Stimulated activated CD8-positive, alpha-beta memory T cell treated with anti-CD3 and anti-CD28 coated beads, Interleukin-2, amount 100 ng/mL, for 1 hour (primary cell): ENCODE data around the gene C4orf17.

Experiments
- DNase-seq, 2 donors: peaks; one replicate each; pipeline ENCODE4 v3.0.0-alpha.2; 2020; ENCODE audit warnings: low read depth in 2 of 2

The C4orf17 gene

GRCh38 chr4:99536848-99537247, 26.0 kb downstream of the C4orf17 start:
- no peak for DNase-seq

- DNase-seq, result no peak
Observed at GRCh38 chr4:99537674-99538073, 26.9 kb downstream of the C4orf17 start.

- no peak for DNase-seq
Observed at GRCh38 chr4:99540277-99540939, 29.6 kb downstream of the C4orf17 start.

GRCh38 chr4:99552872-99553271, 42.1 kb downstream of the C4orf17 start:
- no peak for DNase-seq

GRCh38 chr4:99563310-99564186, 52.7 kb downstream of the C4orf17 start, which contains the start of gene TRMT10A:
TSS of gene TRMT10A (minus strand) at chr4:99564039. CDS start at chr4:99559338, 4,701 bp downstream.
- DNase-seq, result peak; percentile 87 to 88

GRCh38 chr4:99564921-99565320, 54.1 kb downstream of the C4orf17 start:
- no peak for DNase-seq

GRCh38 chr4:99571883-99572282, 61.1 kb downstream of the C4orf17 start:
- no peak for DNase-seq

- no peak for DNase-seq
Observed at GRCh38 chr4:99572527-99573240, 61.9 kb downstream of the C4orf17 start.

- no peak for DNase-seq
Observed at GRCh38 chr4:99573735-99574368, 63.0 kb downstream of the C4orf17 start.

- DNase-seq, result no peak
Observed at GRCh38 chr4:99574530-99575324, 63.9 kb downstream of the C4orf17 start, which contains the start of gene MTTP. TSS of gene MTTP (plus strand) at chr4:99574824. CDS start at chr4:99574910, 86 bp downstream.

GRCh38 chr4:99578714-99579113, 67.9 kb downstream of the C4orf17 start:
- DNase-seq, result no peak

- no peak for DNase-seq
Observed at GRCh38 chr4:99585516-99585915, 74.7 kb downstream of the C4orf17 start.

- DNase-seq, result no peak
Observed at GRCh38 chr4:99586322-99586721, 75.5 kb downstream of the C4orf17 start.

GRCh38 chr4:99586797-99587196, 76.0 kb downstream of the C4orf17 start:
- no peak for DNase-seq

GRCh38 chr4:99587309-99587708, 76.5 kb downstream of the C4orf17 start:
- DNase-seq, result no peak

- no peak for DNase-seq
Observed at GRCh38 chr4:99587803-99588202, 77.0 kb downstream of the C4orf17 start.

- DNase-seq, result no peak
Observed at GRCh38 chr4:99591757-99592156, 80.9 kb downstream of the C4orf17 start.
